ENCODE measurements around the gene POU6F1.
"Not testable (repeated sequence)": the region's sequence is repeated elsewhere in the genome, so short reads cannot be mapped to it uniquely, and the experiment has no call there.

POU6F1 gene

GRCh38 chr12:51227962-51228361, 10.1 kb upstream of the POU6F1 start:
- DNase-seq, result no peak

DNA sequence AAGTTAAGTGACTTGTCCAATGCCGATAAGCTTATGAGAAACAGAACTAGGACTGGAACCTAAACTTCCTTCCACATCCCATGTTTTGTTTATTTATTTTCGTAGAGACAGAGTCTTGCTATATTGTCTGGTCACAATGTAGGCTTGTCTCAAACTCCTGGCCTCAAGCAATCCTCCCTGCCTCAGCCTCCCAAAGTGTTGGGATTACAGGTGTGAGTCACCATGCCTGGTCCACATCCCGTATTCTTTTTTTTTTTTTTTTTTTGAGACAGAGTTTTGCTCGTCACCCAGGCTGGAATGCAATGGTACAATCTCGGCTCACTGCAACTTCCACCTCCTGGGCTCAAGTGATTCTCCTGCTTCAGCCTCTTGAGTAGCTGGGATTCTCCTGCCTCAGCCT, 9.2 kb upstream of the POU6F1 start:
- not testable (repeated sequence) for DNase-seq

GRCh38 chr12:51225771-51226170, 7.9 kb upstream of the POU6F1 start:
- no peak for DNase-seq

DNA sequence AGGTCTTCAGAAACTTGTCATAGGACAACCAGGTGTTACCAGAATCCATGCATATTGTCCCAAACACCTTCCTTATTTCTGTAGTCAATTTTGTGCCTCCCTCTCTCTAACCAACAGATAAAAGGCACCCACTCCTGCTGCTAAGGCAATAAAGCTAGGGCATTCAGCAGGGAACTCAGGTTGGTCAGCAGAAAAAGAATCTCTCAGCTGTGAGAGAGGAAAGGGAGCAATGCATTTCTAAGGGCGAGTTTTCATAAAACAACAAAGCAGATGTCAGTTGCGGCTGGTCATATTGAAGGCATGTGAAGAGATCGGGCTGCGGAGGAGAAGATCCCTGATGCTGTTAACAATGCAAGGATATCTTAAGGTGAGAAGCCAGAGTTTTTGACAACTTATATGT, 7.4 kb upstream of the POU6F1 start:
- no peak for DNase-seq

GRCh38 chr12:51224625-51225024, 6.8 kb upstream of the POU6F1 start:
- no peak for DNase-seq

DNA sequence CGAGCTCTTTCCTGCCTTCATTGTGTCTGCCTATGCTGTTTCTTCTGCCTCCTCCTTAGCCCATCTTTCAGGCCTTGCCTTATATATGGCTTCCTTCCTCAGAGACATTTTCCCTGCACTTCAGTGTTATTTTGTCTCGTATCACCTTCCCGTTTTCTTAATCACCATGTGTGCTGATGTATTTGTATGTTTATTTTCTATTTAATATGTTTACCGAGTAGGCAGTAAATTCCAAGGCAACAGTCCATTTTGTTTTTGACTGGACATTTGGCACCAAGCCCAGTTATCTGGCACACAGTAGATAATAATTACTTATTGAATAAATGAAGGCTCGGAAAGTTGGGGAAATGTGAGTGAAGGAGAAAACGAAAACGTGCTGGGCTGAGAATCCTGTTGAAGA, 4.6 kb upstream of the POU6F1 start:
- DNase-seq, result no peak

DNA sequence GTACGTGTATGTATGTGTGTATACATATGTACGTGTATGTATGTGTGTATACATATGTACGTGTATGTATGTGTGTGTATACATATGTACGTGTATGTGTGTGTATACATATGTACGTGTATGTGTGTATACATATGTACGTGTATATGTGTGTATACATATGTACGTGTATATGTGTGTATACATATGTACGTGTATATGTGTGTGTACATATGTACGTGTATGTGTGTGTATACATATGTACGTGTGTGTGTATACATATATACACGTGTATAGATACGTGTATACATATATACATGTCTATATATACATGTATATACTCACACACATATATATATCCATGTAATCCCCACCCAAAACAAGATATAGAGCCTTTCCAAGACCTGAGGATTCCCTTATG, 2.0 kb upstream of the POU6F1 start:
- DNase-seq, result not testable (repeated sequence)

DNA sequence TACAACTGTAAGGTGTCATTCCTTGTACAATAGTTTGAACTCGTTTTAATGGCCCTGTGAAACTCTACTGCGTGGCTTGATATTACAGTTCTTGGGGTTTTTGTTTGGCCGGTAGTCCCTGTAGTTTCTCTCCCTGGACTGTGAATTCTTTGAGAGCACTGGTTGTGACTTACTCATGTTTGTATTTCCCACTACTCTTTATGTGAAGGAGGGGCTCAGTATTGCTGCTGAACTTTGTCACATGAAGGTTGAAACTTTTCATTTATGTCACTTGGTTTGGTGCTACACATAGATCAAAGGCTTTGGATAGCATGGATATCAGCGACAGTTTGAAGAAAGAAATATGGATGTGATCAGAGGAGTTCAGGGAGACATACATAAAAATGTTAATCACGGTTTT, 1.5 kb upstream of the POU6F1 start:
- no peak for DNase-seq

- DNase-seq, result no peak
Measured at GRCh38 chr12:51218607-51219161, 822 bp upstream of the POU6F1 start.

- DNase-seq, result no peak
Measured at GRCh38 chr12:51217133-51217967, 512 bp downstream of the POU6F1 start.

DNA sequence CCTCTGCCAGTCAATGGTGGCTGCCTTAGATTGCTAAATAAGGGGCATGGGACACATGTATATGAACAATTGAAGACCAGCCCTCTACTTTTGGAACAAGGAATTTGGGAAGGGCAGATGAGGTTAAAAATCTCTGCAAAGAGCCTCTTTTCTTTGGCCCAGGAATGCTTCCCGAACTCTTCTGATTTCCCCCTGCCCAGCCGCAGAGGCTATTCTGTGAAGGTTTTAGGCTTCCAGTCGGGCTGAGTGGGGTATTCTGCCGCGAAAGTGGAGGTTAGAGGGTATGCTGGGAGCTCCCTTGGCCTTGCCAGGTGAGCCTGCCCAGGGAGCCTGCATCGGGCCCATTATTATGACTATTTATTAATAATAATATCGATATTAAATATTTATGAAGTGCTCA, 1.2 kb downstream of the POU6F1 start:
- no peak for DNase-seq

GRCh38 chr12:51214895-51215294, 3.0 kb downstream of the POU6F1 start:
- DNase-seq, result no peak

GRCh38 chr12:51210690-51211395, 7.0 kb downstream of the POU6F1 start:
- DNase-seq, result no peak

DNA sequence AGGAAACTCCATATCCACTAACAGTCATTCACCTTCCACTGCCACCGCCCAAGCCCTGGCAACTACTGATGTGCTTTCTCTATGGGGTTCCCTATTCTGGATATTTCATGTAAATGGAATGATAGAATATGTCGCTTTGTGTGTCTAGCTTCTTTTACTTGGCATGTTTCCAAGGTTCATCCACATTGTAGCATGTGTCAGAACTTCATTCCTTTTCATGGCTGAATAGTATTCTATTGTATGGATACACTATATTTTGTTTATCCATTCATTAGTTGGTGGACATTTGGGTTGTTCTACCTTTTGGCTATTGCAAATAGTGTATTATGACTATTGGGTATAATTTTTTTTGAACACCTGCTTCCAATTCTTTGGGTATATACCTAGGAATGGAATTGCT, 8.6 kb downstream of the POU6F1 start:
- no peak for DNase-seq

DNA sequence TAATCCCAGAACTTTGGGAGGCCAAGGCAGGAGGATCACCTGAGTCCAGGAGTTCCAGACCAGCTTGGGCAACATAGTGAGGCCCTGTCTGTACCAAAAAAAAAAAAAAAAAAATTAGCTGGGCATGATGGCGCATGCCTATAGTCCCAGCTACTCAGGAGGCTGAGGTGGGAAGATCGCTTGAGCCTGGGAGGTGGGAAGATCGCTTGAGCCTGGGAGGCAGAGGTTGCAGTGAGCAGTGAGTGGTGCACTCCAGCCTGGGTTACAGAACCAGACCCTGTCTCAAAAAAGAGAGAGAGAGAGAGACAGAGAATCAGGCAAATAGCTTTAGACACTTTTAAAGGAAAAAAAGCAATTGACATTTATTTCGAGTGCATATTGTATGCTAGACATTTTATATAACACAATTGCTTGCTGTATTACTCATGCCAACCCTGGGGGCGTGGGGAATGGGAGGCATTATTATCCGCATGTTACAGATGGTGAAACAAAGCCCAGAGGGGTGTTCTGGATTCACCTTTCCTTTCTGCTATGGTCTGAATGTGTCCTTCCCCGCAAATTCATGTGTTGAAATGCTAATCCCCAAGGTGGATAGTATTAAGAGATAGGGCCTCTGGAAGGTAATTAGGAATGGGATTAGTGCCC, 9.7 kb downstream of the POU6F1 start:
- no peak for DNase-seq

DNA sequence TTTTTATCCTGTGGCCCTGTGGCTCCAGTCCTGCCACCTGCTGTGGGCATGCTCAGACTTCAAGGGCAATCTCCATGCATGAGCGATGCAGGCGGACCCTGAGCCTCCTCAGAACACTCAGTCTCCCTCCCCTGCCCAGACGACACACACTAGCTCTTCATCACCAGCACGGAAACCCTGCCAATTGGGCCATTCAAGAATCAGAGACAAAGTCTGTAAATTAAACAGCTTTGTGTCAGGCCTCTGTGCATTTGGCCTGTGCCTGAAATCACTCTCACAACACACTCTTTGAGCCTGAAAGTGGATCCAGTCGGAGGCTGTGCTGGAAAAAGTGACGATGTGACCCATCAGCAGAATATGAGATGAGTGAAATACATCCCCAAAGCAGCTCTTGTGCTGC, 12.5 kb downstream of the POU6F1 start:
- no peak for DNase-seq

- DNase-seq, result no peak
Measured at GRCh38 chr12:51202718-51203117, 15.1 kb downstream of the POU6F1 start.

DNA sequence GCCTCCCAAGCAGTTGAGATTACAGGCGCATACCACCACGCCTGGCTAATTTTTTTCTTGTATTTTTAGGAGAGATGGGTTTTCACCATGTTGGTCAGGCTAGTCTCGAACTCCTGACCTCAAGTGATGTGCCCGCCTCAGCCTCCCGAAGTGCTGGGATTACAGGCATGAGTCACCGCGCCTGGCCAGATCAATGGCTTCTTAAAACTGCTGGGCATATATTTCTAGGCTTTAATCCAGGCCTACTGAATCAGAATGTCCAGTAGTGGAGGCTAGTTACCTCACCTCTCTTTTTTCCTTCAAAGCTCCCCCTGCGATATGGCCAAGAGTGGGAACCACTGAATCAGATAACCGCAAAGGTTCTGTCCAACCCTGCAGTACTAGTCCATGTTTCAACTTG, 17.1 kb downstream of the POU6F1 start:
- no peak for DNase-seq

GRCh38 chr12:51200156-51200555, 17.7 kb downstream of the POU6F1 start:
- no peak for DNase-seq

DNA sequence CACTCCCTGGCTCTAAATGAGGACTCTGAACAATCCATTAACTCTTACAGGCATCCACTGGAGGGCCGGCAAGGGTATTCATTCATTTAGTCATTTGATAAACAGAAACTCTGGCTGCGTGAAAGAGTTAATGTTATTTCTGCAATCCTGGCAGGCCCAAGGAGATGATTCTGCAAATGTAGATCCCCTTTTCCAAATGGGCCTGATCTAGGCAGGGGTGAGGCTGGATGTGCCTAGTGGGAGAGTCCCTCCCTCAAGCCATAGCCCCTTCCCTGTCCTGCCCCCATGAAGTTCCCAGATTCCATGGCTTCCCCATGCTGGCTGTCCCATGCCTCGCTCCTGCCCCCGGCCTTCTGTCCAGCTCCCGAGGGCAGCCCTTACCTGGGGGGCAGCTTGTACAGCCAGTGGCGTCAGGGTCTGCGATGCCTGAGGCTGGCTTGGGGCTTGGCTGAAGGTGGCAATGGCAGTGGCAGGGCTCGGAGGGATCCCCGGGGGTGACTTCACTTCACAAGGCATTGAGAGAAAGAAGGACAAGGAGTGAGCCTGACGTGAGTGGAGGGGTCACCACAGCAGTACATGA, 18.4 kb downstream of the POU6F1 start:
- no peak for DNase-seq

DNA sequence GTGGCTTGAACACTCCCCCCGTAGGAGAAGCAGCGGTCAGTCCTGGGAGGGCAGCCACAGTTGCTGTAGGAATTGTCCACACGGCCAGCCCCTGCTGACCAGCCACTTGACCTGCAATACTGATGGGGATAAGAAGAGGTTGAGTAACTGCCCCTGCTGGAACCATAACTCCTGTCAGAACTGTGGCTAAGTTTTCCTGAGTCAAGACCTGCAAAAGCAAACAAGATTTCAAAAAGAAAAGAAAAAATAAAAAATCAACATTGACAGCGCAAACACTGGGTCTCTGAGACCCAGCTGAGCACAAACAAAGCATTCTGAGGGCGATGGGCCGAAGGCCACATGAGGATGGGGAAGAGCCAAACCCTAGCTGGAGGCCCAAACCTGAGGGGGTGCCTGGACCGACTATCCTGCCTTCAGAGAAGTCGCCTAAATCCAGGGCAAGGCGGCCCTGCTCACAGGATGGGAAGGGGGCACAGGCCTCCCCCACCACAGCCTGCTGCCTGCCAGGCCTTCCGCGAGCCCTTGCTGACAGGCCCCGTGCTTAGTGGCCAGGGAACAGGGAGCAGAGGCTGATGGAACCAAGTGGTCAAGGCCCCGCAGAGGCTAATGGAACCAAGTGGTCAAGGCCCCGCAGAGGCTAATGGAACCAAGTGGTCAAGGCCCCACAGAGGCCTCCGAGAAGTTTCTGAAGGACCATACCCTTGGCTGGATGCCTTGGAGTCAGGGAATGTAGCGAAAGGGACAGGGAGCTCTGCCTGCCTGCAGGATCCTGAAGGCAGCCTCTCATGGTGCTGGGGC, 19.1 kb downstream of the POU6F1 start:
- DNase-seq, result no peak

All from NCI-H446 treated with DMSO at 0.1 percent for 48 hours (cell line).